ENCODE data around the gene NMRK1.
A peak's percentile ranks its signal among the peaks of the same experiment; 100 is the strongest.

The NMRK1 gene

DNA sequence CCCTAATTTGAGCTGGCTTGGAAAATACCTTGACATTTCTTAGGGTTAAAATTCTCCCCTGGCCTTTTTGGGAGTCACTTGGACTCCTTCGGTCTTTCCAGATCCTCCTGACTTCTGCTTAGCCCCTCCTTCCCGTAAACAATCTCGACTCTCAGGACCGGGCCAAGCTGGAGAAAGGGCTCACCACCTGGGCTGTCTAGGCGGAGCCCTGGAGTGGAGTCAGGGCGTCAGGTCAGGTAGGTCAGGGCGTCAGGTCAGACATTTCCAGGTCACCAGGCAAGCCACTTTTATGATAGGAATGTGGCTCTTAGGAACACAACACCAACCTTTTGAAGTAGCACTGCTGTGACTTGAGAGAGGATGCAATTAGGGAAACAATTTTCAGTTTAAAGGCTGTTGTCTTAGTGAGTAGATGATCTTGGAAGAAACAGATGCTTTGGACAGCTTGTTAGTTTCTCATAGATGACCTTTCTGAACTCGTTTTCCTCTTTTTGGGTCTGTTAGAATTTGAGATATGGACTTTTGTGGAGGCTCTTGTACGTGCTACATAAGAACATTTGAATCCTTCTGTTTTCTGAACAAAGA is 13.1 kb upstream of the NMRK1 start:
- DNase-seq: no peak

DNA sequence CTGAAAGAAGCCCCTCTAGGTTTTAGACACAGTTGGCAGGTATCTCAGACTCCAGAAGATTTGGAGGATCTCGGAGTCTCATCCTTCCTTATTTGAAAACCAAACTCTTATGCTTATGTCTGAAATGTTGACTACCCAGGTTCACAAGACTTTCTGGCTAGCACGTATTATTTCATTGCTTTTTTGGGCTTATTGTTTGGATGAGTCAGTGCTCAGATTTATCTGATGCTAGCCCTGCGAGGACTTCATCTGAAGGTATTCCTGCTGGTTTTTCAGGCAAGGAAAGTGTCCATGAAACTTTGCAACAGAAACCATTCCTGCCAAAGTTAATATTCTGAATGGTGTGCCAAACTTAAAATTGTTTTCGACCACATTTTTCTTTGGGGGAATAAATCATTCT is 8.8 kb upstream of the NMRK1 start:
- DNase-seq: no peak

GRCh38 chr9:75092766-75093165 is 4.8 kb upstream of the NMRK1 start:
- no peak for DNase-seq

- no peak for DNase-seq
Observed at GRCh38 chr9:75090579-75090978, 2.6 kb upstream of the NMRK1 start.

- DNase-seq: no peak
Observed at GRCh38 chr9:75089373-75089766, 1.4 kb upstream of the NMRK1 start.

GRCh38 chr9:75088646-75089372 is 854 bp upstream of the NMRK1 start:
- peak; percentile 64 for DNase-seq

- DNase-seq: no peak
Observed at GRCh38 chr9:75087289-75087823, 599 bp downstream of the NMRK1 start.

- DNase-seq: no peak
Observed at GRCh38 chr9:75086541-75087288, 1.2 kb downstream of the NMRK1 start.

GRCh38 chr9:75085640-75086039 is 2.3 kb downstream of the NMRK1 start:
- DNase-seq: no peak

DNA sequence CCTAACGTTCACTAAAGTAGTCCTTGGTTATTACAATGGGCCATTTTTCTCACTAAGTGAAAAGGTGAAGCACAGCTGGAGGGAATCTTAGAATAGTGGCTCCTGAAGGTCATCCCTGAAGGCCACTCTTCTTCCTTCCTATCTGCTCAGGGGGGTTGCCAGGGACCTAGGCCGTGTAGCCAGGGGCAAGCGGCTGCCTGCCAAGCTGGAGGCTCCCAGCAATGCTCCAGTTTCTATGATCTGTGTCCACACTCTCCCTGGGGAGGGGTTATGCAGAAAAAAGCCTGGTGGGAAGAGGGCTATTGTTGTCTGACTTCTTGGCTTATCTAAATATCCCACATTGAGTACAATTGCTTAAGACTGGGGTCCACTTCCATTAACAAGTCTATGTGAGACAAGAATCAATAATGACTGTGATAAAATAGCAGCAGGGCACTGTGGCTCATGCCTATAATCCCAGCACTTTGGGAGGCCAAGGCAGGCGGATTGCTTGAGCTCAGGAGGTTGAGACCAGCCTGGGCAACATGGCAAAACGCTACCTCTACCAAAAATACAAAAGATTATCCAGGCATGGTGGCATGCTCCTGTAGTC is 3.8 kb downstream of the NMRK1 start:
- peak; percentile 18 for DNase-seq

DNA sequence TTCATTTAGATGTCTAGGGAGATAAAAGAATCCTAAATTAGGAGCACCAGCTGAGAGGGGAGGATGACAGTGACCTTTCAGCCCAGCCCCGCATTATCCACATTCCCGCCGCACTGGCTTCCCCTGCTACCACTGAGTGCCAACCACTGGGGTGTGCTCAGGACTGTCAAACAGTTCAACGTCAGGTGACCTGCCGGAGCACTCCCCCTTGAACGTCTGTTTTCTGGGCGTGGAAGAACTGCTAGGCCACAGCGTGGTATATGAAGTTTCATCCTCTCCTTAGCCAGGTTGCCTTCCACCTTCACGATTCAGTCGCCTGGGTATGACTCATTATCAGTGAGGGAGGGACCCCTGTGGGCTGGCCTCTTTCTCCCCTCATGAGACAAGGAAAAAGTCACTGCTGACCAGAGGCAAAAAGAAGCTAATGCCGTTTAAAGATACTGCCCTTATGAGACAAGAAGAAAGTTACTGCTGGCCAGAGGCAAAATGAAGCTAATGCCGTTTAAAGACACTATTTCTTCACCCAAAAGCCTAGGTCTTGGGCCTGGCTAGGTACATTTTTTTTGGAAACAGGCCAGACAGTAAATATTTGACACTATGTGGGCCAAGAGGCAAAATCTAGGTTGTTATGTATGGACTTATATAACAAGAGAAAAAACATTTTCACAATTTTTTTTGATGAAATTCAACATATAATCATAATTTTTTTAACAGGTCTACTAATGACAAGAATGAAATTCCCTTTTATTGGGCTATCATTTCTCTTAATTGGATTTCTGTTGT is 4.6 kb downstream of the NMRK1 start:
- peak; percentile 40 for DNase-seq

- no peak for DNase-seq
Observed at GRCh38 chr9:75081632-75082031, 6.3 kb downstream of the NMRK1 start.

- DNase-seq: no peak
Observed at GRCh38 chr9:75072895-75073294, 15.1 kb downstream of the NMRK1 start.

- DNase-seq: no peak
Observed at GRCh38 chr9:75071530-75072122, 16.3 kb downstream of the NMRK1 start.

DNA sequence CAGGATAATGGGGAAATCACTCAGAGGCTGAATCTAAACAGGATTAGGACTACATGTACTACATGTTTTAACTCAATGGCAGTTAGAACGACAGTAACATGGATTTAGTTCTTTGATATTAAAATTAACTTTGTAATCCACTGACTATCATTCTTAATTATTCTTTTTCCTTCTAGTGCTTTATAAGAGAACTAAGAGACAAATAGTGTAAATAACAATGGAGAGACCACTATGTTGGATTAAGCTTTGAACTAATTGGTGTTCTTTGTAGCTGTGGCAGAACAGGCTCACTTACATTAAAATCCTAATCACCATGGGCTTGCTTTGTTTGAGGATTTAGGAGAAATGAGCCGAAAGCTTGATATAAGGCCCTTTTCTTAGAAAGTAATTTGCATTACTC is 18.8 kb downstream of the NMRK1 start:
- no peak for DNase-seq

DNA sequence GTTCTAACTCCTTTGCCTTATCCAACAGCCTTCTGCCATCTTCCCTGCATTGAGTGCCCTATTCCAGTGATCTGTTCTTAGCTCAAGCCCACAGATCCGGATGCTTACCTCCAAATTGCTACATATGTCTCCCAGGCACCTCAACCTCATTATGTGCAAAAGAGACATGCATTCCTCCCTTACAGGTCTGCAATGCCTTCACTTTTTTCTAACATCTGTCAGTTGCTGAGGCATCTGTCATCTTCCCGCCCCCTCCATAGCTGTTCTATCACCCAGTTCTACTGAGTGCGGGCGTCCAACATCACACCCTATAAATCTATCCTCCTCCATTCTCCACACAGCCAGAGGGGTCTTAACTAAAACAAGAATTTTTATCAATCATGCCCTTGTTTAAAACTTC is 20.1 kb downstream of the NMRK1 start:
- no peak for DNase-seq

DNA sequence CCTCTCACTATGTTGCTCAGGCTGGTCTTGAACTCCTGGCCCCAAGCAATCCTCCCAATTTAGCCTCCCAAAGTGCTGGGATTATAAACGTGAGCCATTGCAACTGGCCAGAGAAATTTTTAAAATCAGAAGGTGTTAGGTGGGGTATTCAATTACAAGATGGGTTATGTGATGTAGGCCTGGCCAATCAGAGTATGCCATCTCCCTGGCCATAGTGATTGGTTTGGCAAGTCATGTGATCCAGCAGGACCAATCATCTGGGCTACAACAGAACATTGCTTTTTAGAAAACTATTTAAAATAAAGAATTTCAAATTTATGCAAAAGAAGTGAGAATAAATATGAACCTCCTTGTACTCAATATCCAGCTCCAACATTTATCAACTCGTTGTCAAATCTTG is 22.4 kb downstream of the NMRK1 start:
- DNase-seq: no peak

DNA sequence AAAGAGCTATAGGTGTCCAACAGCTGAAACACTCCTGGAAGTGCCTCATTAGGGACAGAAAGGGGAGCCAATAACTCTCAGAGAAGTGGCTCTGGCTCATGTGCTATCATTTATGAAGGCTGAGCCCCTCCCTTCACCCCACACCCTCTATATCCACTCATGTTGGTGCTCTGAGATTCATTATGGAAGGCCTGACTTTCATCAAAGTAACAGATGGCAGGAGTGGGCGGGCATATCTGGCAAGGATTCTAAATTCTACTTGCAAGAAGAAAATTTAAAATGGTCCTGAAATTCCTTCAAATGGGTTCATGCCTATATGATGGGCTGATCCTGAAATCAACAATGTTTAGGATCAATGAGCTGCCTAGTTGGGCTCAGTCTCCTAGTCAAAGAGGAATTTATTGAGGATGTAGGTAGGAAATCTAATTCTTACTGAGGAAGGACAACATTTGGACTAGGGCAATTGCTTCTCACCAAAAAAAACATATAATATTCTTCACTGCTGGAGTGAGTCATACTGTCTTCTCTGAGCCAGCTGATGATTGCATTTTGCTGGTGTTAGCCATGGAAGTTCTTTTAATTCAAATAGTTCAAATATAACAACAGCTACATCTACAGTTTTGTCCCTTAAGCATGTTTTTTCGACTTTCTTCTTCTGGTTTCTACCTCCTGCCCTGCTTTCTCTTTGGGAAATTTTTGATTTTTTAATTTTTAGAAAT is 23.5 kb downstream of the NMRK1 start:
- no peak for DNase-seq

DNA sequence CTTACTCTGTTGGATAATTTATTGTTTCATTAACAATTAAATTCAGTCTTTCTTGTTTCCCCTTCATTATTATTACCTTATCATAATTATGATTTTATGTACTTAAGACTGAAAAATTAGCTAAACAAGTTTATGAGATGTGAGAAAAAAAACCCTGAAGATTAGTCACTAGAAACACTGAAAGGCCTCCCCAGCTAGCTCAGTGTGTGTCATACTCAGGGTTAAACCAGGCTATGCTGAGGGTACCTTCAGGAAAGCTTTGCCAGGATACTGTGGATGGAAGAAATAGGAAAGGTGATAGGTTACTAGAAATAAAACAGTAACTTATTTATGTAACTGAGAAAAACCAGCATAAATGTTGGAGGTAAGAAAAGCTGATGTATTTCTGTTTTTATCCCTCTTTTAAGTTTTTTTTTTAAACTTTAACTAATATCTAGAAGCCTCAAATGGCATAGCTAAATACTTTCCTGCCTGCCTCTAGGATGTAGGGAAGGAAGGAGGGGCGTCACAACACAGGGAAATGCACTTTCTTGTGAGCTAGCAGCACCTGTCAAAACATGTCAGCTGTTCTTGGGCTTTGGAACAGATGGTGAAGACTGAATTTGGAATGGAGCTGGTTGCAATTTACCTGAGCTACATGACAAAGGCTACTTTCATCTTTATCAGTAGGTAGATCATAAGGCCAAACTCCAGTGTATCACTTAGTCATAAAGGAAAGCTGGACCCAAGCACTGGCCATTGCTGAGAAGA is 24.2 kb downstream of the NMRK1 start:
- DNase-seq: no peak

DNA sequence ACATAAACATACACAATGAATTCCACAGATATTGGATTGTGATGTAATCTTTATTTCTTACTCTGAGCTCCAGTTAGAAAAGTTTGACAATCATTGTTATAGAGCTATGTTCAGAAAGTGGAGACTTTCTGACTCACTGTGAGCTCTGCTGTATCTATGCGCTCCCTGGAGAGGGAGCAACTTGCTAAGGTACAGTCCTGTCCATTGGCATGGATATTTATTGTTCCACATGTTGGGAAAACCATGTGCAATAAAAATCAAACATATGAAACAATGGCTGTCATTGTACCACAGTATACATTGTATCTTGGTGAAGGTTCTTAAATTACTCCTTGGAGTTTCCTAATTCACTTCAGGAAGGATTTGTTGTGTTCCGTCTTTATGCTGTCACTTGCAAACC is 26.8 kb downstream of the NMRK1 start:
- no peak for DNase-seq

Data from COR-L47 (cell line).